ENCODE measurements around the gene CDKL1. TPM values are rescaled to one million over a fixed set of nuclear protein-coding genes. Genes with fewer than 3 reads are reported as not detected.

The CDKL1 gene
- total RNA-seq, 4 donors from 2014 or later, result 2.9 to 16.6 (median 11.5) TPM

GRCh38 chr14:50380455-50380854 lies 16.2 kb downstream of the CDKL1 start:
- intact Hi-C loops (cut with DNase I), result no loop called here
- TF ChIP-seq CTCF (IDR thresholded peaks at IDR 0.05) (no peak), POLR2A (IDR thresholded peaks at IDR 0.05) (no peak)
- Histone ChIP-seq H3K27me3 (no peaks in the 10 kb centered on the region), H3K27ac (no peak overlapping the region), H3K9me3 (no peaks in the 10 kb centered on the region), H3K4me1 (no peaks in the 10 kb centered on the region), H3K36me3 (no peaks in the 10 kb centered on the region), H3K4me3 (no peak overlapping the region)
- 100% methylated on average over 1 of the region's 1 CpG for WGBS, 2 donors
- DNase-seq, result no peak

GRCh38 chr14:50379563-50379962 lies 17.1 kb downstream of the CDKL1 start:
- Histone ChIP-seq H3K4me3 (no peak overlapping the region), H3K36me3 (no peaks in the 10 kb centered on the region), H3K9me3 (no peaks in the 10 kb centered on the region), H3K27ac (no peak overlapping the region), H3K27me3 (no peaks in the 10 kb centered on the region), H3K4me1 (no peaks in the 10 kb centered on the region)
- TF ChIP-seq CTCF (IDR thresholded peaks at IDR 0.05) (no peak), POLR2A (IDR thresholded peaks at IDR 0.05) (no peak)
- DNase-seq, result no peak
- 71 to 79% methylated on average over 2 of the region's 2 CpGs for WGBS, 2 donors
- intact Hi-C loops (cut with DNase I), result no loop called here

GRCh38 chr14:50377550-50378085 lies 19.1 kb downstream of the CDKL1 start:
- DNase-seq, result no peak
- no peak overlapping the region for H3K4me3 ChIP-seq
- H3K9me3 ChIP-seq, result no peaks in the 10 kb centered on the region
- TF ChIP-seq POLR2A (IDR thresholded peaks at IDR 0.05) (no peak), CTCF (IDR thresholded peaks at IDR 0.05) (no peak)
- no peaks in the 10 kb centered on the region for H3K27me3 ChIP-seq
- intact Hi-C loops (cut with DNase I), result no loop called here
- no peaks in the 10 kb centered on the region for H3K36me3 ChIP-seq
- H3K4me1 ChIP-seq, result no peaks in the 10 kb centered on the region
- 80 to 85% methylated on average over 4 of the region's 4 CpGs for WGBS, 2 donors
- H3K27ac ChIP-seq, result no peak overlapping the region

- H3K4me3 ChIP-seq, result no peak overlapping the region
- H3K9me3 ChIP-seq, result no peaks in the 10 kb centered on the region
- no peak for DNase-seq
- H3K27ac ChIP-seq, result no peak overlapping the region
- no peaks in the 10 kb centered on the region for H3K36me3 ChIP-seq
- no peak for TF ChIP-seq POLR2A (IDR thresholded peaks at IDR 0.05)
- intact Hi-C loops (cut with DNase I), result no loop called here
- no peaks in the 10 kb centered on the region for H3K27me3 ChIP-seq
- WGBS, 2 donors, result 90 to 93% methylated on average over 5 of the region's 5 CpGs
- H3K4me1 ChIP-seq, result no peaks in the 10 kb centered on the region
These were observed 20.9 kb downstream of the CDKL1 start for GRCh38 chr14:50375760-50376159.

- no peaks in the 10 kb centered on the region for H3K36me3 ChIP-seq
- no peak overlapping the region for H3K4me3 ChIP-seq
- TF ChIP-seq CTCF (IDR thresholded peaks at IDR 0.05) (no peak), POLR2A (IDR thresholded peaks at IDR 0.05) (no peak)
- intact Hi-C loops (cut with DNase I), result no loop called here
- WGBS, 2 donors, result 74 to 93% methylated on average over 3 of the region's 3 CpGs
- H3K4me1 ChIP-seq, result no peaks in the 10 kb centered on the region
- no peaks in the 10 kb centered on the region for H3K9me3 ChIP-seq
- DNase-seq, result no peak
- no peaks in the 10 kb centered on the region for H3K27me3 ChIP-seq
- no peak overlapping the region for H3K27ac ChIP-seq
These were observed 22.7 kb downstream of the CDKL1 start for GRCh38 chr14:50373959-50374358.

- WGBS, 2 donors, result 100% methylated on average over 1 to 2 of the region's 4 CpGs
- no peaks in the 10 kb centered on the region for H3K27me3 ChIP-seq
- intact Hi-C loops (cut with DNase I), result no loop called here
- DNase-seq, result no peak
- H3K4me1 ChIP-seq, result peaks cover 0 to under 1% (median 0%) of the 10 kb centered on the region in 3 donors
- no peak overlapping the region for H3K27ac ChIP-seq
- H3K9me3 ChIP-seq, result no peaks in the 10 kb centered on the region
- TF ChIP-seq CTCF (IDR thresholded peaks at IDR 0.05) (no peak), POLR2A (IDR thresholded peaks at IDR 0.05) (no peak)
- H3K36me3 ChIP-seq, result no peaks in the 10 kb centered on the region
- H3K4me3 ChIP-seq, result no peak overlapping the region
These were observed 25.1 kb downstream of the CDKL1 start for GRCh38 chr14:50371546-50371945.

Data from esophagus squamous epithelium (tissue), 5 donors.